MCF 10A (cell line): ENCODE results near the gene MCTP1. TPM values are rescaled to one million over a fixed set of nuclear protein-coding genes. Genes with fewer than 3 reads are reported as not detected.

Experiments
- BruUV-seq: library from RNA; stranded (reverse); fragments of 400-500 nt; replicated peaks from 2 replicates; lab custom pipeline; 2021; lab: Mats Ljungman, UMichigan
- CTCF ChIA-PET: fragments of 300-600 bp; sonication (Branson Sonifier 250); formaldehyde crosslinking; extraction: SDS; loops from one replicate; lab custom pipeline; 2021; ENCODE audit warnings: antibody characterized with exemption, inconsistent platforms; lab: Yijun Ruan, JAX
- POLR2A ChIA-PET: fragments of 300-600, 350-650 bp; sonication (Branson Sonifier 250); formaldehyde crosslinking; extraction: SDS; loops from one replicate; lab custom pipeline; 2020; ENCODE audit warnings: antibody characterized with exemption, inconsistent platforms; lab: Yijun Ruan, JAX
- DNase-seq: peaks from one replicate; pipeline ENCODE4 v3.0.0-alpha.2; 2018; ENCODE audit not compliant: unreplicated experiment
- H3K27ac Mint-ChIP-seq: one replicate; pipeline ENCODE4 v1.8.0; 2022; ENCODE audit warnings: mild to moderate bottlenecking, low read depth, mixed read lengths; ENCODE audit not compliant: unreplicated experiment
- H3K27me3 Mint-ChIP-seq: one replicate; pipeline ENCODE4 v1.8.0; 2022; ENCODE audit warnings: mixed read lengths; ENCODE audit not compliant: insufficient read depth, unreplicated experiment
- H3K36me3 Mint-ChIP-seq: one replicate; pipeline ENCODE4 v1.8.0; 2022; ENCODE audit warnings: mild to moderate bottlenecking, moderate library complexity, mixed read lengths; ENCODE audit not compliant: insufficient read depth, unreplicated experiment
- H3K4me1 Mint-ChIP-seq: one replicate; pipeline ENCODE4 v1.8.0; 2022; ENCODE audit warnings: mixed read lengths; ENCODE audit not compliant: insufficient read depth, unreplicated experiment
- H3K4me3 Mint-ChIP-seq: one replicate; pipeline ENCODE4 v1.8.0; 2022; ENCODE audit warnings: mild to moderate bottlenecking, moderate library complexity, mixed read lengths; ENCODE audit not compliant: unreplicated experiment
- H3K9me3 Mint-ChIP-seq: one replicate; pipeline ENCODE4 v1.8.0; 2022; ENCODE audit warnings: mixed read lengths; ENCODE audit not compliant: unreplicated experiment
- intact Hi-C: fragments of 100-400 bp; cut with micrococcal nuclease; formaldehyde crosslinking; loops from 2 replicates; pipeline ENCODE4 v1.14.1; 2022
- total RNA-seq: library from RNA; stranded (reverse); gene quantifications from 2 replicates; pipeline ENCODE4 v1.2.3, GENCODE V29; 2022
- TF ChIP-seq, protein P1 (sequence below): fragments of 200-600 bp; IDR thresholded peaks from one replicate; pipeline ENCODE4 v1.8.0; 2022; ENCODE audit warnings: antibody characterized with exemption, mild to moderate bottlenecking; ENCODE audit not compliant: unreplicated experiment

MCTP1 gene
- total RNA-seq, 1 experiment from 2014 or later, result 40.3 TPM

DNA sequence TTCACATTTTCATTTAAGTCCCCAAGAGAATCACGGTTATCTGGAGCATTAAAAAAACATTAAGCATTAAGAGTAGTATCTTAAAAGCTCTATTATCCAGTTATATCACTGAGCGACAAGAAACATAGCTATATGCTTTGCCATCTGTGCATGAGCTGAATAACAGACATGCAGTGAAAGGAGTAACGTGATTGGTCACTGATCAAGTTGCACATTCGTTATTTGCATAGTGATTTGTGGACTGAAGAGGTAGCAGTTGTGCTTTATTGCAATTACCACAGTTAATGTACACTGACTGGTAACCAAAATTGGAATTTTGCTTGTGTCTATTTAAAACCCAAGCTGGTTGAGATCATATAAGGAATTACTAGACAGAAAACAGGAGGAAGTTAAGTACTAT is 107.4 kb downstream of the MCTP1 start:
- no TSS peak for BruUV-seq
- Mint-ChIP-seq H3K9me3 (no peaks in the 10 kb centered on the region), H3K4me1 (peaks cover 14% of the 10 kb centered on the region), H3K27me3 (peaks cover 11% of the 10 kb centered on the region), H3K4me3 (no peak overlapping the region), H3K36me3 (no peaks in the 10 kb centered on the region), H3K27ac (no peak overlapping the region)
- intact Hi-C loops, result no loop called here
- DNase-seq, result peak; percentile 9
- POLR2A ChIA-PET, result no interaction called here
- CTCF ChIA-PET, result no interaction called here
- TF ChIP-seq, protein P1, sequence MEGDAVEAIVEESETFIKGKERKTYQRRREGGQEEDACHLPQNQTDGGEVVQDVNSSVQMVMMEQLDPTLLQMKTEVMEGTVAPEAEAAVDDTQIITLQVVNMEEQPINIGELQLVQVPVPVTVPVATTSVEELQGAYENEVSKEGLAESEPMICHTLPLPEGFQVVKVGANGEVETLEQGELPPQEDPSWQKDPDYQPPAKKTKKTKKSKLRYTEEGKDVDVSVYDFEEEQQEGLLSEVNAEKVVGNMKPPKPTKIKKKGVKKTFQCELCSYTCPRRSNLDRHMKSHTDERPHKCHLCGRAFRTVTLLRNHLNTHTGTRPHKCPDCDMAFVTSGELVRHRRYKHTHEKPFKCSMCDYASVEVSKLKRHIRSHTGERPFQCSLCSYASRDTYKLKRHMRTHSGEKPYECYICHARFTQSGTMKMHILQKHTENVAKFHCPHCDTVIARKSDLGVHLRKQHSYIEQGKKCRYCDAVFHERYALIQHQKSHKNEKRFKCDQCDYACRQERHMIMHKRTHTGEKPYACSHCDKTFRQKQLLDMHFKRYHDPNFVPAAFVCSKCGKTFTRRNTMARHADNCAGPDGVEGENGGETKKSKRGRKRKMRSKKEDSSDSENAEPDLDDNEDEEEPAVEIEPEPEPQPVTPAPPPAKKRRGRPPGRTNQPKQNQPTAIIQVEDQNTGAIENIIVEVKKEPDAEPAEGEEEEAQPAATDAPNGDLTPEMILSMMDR, result no peak

DNA sequence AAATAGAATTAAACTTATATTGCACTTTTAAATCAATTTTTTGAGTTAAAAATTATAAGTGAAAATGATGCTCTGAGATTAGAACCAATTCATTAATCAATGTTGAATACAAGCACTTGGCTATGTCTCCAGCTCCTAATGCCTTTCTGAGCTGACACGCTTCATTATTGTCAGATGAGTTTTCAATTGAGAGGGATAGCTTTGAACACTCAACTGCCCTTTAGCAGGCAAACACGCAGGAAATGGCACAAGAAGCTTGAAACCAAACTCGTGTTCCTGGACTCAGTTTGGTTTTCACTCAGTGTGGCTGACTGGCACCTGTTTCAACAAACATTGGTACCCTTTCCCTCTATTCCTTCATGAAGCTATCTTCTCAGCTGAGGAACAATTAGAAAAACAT is 109.8 kb downstream of the MCTP1 start:
- Mint-ChIP-seq H3K4me1 (peaks cover 14% of the 10 kb centered on the region), H3K4me3 (no peak overlapping the region), H3K36me3 (peaks cover 6% of the 10 kb centered on the region), H3K27me3 (no peaks in the 10 kb centered on the region), H3K27ac (no peak overlapping the region), H3K9me3 (peaks cover under 1% of the 10 kb centered on the region)
- TF ChIP-seq, protein P1, result no peak
- CTCF ChIA-PET, result no interaction called here
- DNase-seq, result no peak
- no TSS peak for BruUV-seq
- intact Hi-C loops, result no loop called here
- POLR2A ChIA-PET, result no interaction called here

DNA sequence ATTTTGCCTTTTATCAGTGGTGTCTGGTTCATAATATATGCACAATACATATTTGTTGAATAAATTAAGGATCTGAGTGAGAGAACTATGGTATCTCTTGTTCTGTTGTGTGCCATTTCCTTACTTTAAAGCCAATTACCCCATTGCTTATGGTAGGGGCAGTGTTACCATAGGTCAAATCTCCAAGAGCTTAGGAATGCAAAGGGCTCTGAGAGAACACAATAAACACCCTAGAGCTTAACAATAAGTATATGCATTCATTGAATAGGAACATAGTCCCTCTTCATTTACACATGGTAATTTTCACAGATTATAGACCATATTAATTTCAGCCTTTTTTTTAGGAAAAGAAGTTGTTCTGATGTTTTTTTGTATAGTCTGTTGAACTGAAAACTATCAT is 112.2 kb downstream of the MCTP1 start:
- no TSS peak for BruUV-seq
- Mint-ChIP-seq H3K9me3 (peaks cover 8% of the 10 kb centered on the region), H3K4me1 (peaks cover 4% of the 10 kb centered on the region), H3K27me3 (no peaks in the 10 kb centered on the region), H3K36me3 (peaks cover 6% of the 10 kb centered on the region), H3K27ac (no peak overlapping the region), H3K4me3 (no peak overlapping the region)
- intact Hi-C loops, result no loop called here
- TF ChIP-seq, protein P1, result no peak
- ChIA-PET POLR2A (no interaction called here), CTCF (no interaction called here)
- DNase-seq, result no peak

DNA sequence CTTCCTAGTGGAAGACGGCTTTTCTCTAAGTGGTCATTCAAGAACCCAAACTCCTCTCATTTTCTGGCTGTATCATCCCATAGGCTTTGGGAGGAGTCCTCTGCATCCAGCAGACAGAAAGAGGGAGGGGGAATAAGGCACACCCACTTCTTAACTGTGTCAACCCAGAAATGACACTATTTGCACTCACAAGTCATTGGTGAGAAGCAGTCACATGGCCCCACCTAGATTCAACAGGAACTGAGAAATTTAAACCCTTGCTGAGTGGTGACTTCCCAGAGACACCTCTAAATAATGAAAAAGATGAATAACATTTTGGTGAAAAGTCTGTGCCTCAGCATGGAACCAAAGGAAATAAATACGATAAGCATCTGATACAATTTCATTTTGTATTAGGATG is 120.0 kb downstream of the MCTP1 start:
- no peak overlapping the region for H3K4me3 Mint-ChIP-seq
- TF ChIP-seq, protein P1, result no peak
- ChIA-PET CTCF (no interaction called here), POLR2A (no interaction called here)
- no peaks in the 10 kb centered on the region for H3K4me1 Mint-ChIP-seq
- no peaks in the 10 kb centered on the region for H3K27me3 Mint-ChIP-seq
- H3K36me3 Mint-ChIP-seq, result no peaks in the 10 kb centered on the region
- intact Hi-C loops, result no loop called here
- peaks cover 6% of the 10 kb centered on the region for H3K9me3 Mint-ChIP-seq
- H3K27ac Mint-ChIP-seq, result no peak overlapping the region
- DNase-seq, result no peak
- no TSS peak for BruUV-seq
